Measurements from ENCODE around the gene ALK.

The ALK gene

DNA sequence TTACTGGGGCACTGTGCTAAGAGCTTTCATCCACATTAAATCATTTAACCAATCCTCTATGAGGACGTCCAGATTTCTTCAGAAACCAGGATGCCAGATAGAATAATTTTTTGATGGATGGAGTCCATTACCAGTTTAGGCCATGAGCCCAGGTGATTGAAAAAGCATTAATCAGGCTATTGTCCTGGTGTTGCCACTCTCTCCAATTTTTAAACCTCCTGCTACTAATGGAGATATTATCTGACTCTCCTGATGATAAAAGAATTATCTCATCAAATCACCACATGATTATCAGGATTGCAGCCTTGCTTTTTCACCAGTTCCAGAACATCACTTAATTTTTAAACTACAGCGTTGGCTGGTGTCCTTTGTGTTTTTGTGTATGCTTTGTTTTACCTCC, 404.0 kb downstream of the ALK start:
- no peak for TF ChIP-seq FOXP2 (optimal IDR thresholded peaks at IDR 0.05; ENCODE audit: borderline replicate concordance, extremely low read depth, extremely low read length, insufficient read depth)
- TF ChIP-seq TAF1 (IDR thresholded peaks at IDR 0.05; ENCODE audit: borderline replicate concordance, insufficient read depth, low read length), result no peak

DNA sequence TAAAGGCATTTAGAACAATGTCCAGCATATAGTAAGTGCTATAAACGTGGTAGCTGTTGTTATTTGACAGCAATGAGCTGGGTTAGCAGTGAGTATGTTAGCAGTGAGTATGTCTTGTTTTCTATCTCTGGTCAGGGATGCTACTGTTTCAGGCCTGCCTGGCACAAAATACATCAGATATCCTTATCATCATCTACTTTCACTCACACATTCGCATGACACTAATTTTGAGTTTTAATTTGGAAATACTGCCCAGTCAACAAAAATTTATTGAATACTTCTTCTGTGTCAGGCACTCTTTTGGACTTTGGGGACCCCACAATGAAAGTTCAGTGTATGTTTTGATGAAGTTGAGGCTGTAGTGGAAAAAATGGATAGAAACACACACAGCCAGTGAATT, 404.6 kb downstream of the ALK start:
- TF ChIP-seq SIN3A (IDR thresholded peaks at IDR 0.05; ENCODE audit: borderline replicate concordance, insufficient read depth, low read length), result no peak
- TF ChIP-seq, protein P1, sequence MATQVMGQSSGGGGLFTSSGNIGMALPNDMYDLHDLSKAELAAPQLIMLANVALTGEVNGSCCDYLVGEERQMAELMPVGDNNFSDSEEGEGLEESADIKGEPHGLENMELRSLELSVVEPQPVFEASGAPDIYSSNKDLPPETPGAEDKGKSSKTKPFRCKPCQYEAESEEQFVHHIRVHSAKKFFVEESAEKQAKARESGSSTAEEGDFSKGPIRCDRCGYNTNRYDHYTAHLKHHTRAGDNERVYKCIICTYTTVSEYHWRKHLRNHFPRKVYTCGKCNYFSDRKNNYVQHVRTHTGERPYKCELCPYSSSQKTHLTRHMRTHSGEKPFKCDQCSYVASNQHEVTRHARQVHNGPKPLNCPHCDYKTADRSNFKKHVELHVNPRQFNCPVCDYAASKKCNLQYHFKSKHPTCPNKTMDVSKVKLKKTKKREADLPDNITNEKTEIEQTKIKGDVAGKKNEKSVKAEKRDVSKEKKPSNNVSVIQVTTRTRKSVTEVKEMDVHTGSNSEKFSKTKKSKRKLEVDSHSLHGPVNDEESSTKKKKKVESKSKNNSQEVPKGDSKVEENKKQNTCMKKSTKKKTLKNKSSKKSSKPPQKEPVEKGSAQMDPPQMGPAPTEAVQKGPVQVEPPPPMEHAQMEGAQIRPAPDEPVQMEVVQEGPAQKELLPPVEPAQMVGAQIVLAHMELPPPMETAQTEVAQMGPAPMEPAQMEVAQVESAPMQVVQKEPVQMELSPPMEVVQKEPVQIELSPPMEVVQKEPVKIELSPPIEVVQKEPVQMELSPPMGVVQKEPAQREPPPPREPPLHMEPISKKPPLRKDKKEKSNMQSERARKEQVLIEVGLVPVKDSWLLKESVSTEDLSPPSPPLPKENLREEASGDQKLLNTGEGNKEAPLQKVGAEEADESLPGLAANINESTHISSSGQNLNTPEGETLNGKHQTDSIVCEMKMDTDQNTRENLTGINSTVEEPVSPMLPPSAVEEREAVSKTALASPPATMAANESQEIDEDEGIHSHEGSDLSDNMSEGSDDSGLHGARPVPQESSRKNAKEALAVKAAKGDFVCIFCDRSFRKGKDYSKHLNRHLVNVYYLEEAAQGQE (IDR thresholded peaks at IDR 0.05; ENCODE audit: insufficient read depth in 1 of 2, low read depth in 2 of 2, low read length in 2 of 2), result no peak
- no peak for TF ChIP-seq TAF1 (IDR thresholded peaks at IDR 0.05; ENCODE audit: borderline replicate concordance, insufficient read depth, low read length)
- TF ChIP-seq FOXP2 (optimal IDR thresholded peaks at IDR 0.05; ENCODE audit: borderline replicate concordance, extremely low read depth, extremely low read length, insufficient read depth), result no peak
- no peak for TF ChIP-seq POLR2AphosphoS5 (IDR thresholded peaks at IDR 0.05; ENCODE audit: low read depth, low read length)

DNA sequence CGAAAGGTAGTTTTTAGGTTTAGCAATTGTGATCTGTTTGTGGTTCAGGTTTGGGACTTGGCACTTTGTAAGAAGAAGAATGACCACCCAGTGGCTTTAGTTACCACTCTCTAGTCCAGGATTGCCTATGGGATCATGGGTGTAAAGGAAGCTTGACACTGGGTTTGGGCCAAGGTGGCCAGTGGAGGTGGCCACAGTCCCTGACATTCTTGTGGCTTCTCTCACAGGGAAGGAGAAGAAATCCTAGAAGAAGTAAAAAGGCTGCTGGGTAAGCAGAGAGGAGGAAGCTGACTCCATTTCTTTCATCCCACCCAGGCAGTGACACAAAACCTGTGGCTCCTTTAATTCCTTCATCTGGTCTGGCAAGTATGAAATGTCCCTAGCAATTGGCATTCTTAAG, 411.5 kb downstream of the ALK start:
- TF ChIP-seq FOXP2 (optimal IDR thresholded peaks at IDR 0.05; ENCODE audit: borderline replicate concordance, extremely low read depth, extremely low read length, insufficient read depth), result no peak
- no peak for TF ChIP-seq POLR2AphosphoS5 (IDR thresholded peaks at IDR 0.05; ENCODE audit: low read depth, low read length)
- TF ChIP-seq SIN3A (IDR thresholded peaks at IDR 0.05; ENCODE audit: borderline replicate concordance, insufficient read depth, low read length), result no peak
- TF ChIP-seq TAF1 (IDR thresholded peaks at IDR 0.05; ENCODE audit: borderline replicate concordance, insufficient read depth, low read length), result no peak
- TF ChIP-seq, protein P1 (IDR thresholded peaks at IDR 0.05; ENCODE audit: insufficient read depth in 1 of 2, low read depth in 2 of 2, low read length in 2 of 2), result no peak

DNA sequence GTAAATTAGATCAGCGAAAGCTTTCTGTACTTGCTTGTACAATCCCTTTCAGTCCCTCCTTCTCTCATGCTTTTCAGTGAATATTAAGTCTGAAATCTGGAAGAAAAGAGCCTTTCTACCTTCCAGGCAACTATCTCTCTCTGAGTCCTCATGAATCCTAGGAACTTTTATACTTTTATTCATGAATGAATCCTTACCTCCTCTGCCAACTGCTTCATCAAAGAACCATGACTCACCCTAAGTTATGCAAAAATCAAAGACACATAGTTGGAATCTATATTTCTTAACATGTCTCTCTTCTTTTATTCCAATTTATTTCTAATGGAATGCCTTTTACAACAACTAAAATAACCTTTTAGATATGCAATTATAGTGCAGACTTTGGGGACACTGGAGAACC, 412.0 kb downstream of the ALK start:
- TF ChIP-seq, protein P1 (IDR thresholded peaks at IDR 0.05; ENCODE audit: insufficient read depth in 1 of 2, low read depth in 2 of 2, low read length in 2 of 2), result no peak
- TF ChIP-seq SIN3A (IDR thresholded peaks at IDR 0.05; ENCODE audit: borderline replicate concordance, insufficient read depth, low read length) (no peak), FOXP2 (optimal IDR thresholded peaks at IDR 0.05; ENCODE audit: borderline replicate concordance, extremely low read depth, extremely low read length, insufficient read depth) (no peak), TAF1 (IDR thresholded peaks at IDR 0.05; ENCODE audit: borderline replicate concordance, insufficient read depth, low read length) (no peak), POLR2AphosphoS5 (IDR thresholded peaks at IDR 0.05; ENCODE audit: low read depth, low read length) (no peak)

DNA sequence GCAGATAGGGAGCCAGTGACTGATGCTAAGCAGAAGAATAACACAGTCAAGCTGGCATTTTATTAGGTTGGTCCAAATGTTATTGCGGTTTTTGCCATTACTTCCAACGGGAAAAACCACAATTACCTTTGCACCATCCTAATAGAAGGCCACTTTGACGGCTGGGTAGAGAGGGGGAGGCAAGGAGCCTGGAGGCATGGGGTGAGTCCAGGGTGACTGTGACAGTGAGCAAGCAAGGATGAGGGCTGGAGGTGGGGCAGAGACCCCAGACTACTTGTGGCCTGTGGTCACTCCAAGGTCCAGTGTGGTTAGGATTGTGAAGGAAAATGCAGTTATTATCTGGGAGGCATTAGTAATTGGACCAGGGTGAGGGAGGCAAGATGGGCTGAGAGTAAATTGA, 416.6 kb downstream of the ALK start:
- TF ChIP-seq TAF1 (IDR thresholded peaks at IDR 0.05; ENCODE audit: borderline replicate concordance, insufficient read depth, low read length), result no peak
- no peak for TF ChIP-seq SIN3A (IDR thresholded peaks at IDR 0.05; ENCODE audit: borderline replicate concordance, insufficient read depth, low read length)
- TF ChIP-seq FOXP2 (optimal IDR thresholded peaks at IDR 0.05; ENCODE audit: borderline replicate concordance, extremely low read depth, extremely low read length, insufficient read depth), result no peak
- TF ChIP-seq, protein P1 (IDR thresholded peaks at IDR 0.05; ENCODE audit: insufficient read depth in 1 of 2, low read depth in 2 of 2, low read length in 2 of 2), result no peak
- TF ChIP-seq POLR2AphosphoS5 (IDR thresholded peaks at IDR 0.05; ENCODE audit: low read depth, low read length), result no peak
